ENCODE data around the gene MEP1A. TPM values are rescaled to one million over a fixed set of nuclear protein-coding genes. Genes with fewer than 3 reads are reported as not detected.

The MEP1A gene
- total RNA-seq, 3 donors from 2014 or later (not counting 1 experiment from before 2014, with no cell fraction given): not detected

DNA sequence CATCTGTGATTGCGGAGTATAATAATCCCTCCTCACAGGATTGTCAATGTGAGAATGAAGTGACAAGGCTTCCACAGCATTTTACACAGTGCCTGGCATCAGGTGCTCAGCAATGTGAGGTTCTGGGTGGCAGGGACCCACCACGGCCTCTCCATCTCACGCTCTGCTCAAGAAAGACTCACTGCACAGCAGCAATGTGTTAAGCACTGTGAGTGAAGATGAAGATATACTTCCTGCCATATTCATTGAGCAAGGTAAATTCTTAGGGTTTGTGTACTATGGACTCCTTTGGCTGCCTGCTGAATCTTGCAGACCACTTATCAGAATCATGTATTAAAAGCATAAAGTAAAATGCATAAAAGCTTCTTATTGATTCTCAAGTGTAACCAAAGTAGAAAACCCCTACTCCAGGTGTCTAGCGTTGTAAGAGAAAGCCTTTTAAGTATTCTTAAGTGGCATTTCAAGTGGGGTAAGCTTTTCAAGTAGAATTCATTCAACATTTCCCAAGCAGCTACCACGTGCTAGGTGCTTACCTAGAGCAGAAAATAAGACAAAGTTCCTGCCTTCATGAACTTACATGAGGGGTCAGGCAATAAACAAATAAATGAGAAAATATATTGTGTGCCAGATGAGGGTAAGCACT is 17.0 kb upstream of the MEP1A start:
- Histone ChIP-seq H3K4me1 (ENCODE audit: control insufficient read depth, insufficient read depth, low read length) (peaks cover 4% of the 10 kb centered on the region), H3K36me3 (ENCODE audit: control insufficient read depth, insufficient read depth, low read length) (no peaks in the 10 kb centered on the region), H3K27ac (ENCODE audit: low read length) (no peak overlapping the region), H3K4me3 (ENCODE audit: low read length) (no peak overlapping the region), H3K9me3 (ENCODE audit: control insufficient read depth, insufficient read depth, low read length) (no peaks in the 10 kb centered on the region), H3K27me3 (ENCODE audit: control insufficient read depth, insufficient read depth, low read length) (no peaks in the 10 kb centered on the region)
- intact Hi-C loops (cut with micrococcal nuclease): no loop called here
- H3K27me3 Mint-ChIP-seq (ENCODE audit: low read depth in 2 of 2): no peaks in the 10 kb centered on the region
- no peak for ATAC-seq
- no peak for DNase-seq
- 84% methylated on average over 4 of the region's 5 CpGs for WGBS (ENCODE audit: insufficient coverage)
- H3K36me3 Mint-ChIP-seq: no peaks in the 10 kb centered on the region
- H3K27ac Mint-ChIP-seq: no peak overlapping the region
- H3K4me3 Mint-ChIP-seq: no peak overlapping the region
- no peaks in the 10 kb centered on the region for H3K4me1 Mint-ChIP-seq
- no peaks in the 10 kb centered on the region for H3K9me3 Mint-ChIP-seq
- TF ChIP-seq, protein P1, sequence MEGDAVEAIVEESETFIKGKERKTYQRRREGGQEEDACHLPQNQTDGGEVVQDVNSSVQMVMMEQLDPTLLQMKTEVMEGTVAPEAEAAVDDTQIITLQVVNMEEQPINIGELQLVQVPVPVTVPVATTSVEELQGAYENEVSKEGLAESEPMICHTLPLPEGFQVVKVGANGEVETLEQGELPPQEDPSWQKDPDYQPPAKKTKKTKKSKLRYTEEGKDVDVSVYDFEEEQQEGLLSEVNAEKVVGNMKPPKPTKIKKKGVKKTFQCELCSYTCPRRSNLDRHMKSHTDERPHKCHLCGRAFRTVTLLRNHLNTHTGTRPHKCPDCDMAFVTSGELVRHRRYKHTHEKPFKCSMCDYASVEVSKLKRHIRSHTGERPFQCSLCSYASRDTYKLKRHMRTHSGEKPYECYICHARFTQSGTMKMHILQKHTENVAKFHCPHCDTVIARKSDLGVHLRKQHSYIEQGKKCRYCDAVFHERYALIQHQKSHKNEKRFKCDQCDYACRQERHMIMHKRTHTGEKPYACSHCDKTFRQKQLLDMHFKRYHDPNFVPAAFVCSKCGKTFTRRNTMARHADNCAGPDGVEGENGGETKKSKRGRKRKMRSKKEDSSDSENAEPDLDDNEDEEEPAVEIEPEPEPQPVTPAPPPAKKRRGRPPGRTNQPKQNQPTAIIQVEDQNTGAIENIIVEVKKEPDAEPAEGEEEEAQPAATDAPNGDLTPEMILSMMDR (IDR thresholded peaks at IDR 0.05): no peak

DNA sequence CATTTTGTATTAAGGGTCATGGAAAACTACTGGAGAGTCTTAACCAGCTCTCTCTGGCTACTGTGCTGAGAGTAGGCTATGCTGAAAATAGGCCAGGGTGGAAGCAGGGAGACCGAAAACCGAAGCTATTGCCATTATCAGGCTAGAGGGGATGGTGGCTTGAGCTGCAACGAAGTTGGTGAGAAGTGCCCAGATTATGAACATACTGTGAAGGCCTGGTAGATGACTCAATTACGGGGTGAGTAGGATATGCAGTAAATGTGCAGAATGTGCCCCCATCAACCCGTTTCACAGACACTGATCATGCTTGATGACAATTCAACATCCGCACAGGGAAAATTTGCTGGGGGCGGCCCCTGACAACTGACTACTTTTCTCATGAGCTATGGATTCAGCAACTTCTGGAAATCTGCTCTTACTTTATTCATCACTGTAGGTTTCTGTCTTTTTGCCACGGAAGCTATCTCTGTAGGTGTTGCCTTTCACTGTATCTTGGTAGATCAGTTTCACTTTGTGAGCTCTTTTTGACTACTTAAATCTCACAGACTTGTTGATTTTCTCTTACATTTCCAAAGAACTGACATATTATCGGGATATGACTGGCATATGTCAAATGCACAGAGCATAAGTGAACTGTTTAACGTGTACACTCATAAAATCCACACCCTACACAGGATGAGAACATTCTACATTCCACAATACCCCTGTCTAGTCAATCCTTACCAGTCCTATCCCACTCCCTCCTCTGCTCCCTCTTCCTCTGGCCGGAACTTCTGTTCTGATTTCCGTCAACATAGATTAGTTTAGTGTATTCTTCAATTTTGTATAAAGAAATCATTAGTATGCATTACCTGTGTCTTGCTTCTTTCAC is 15.5 kb upstream of the MEP1A start:
- Mint-ChIP-seq H3K27ac (no peak overlapping the region), H3K4me1 (no peaks in the 10 kb centered on the region), H3K36me3 (no peaks in the 10 kb centered on the region), H3K4me3 (no peak overlapping the region), H3K9me3 (no peaks in the 10 kb centered on the region), H3K27me3 (ENCODE audit: low read depth in 2 of 2) (no peaks in the 10 kb centered on the region)
- Histone ChIP-seq H3K4me1 (ENCODE audit: control insufficient read depth, insufficient read depth, low read length) (peaks cover 4% of the 10 kb centered on the region), H3K27me3 (ENCODE audit: control insufficient read depth, insufficient read depth, low read length) (no peaks in the 10 kb centered on the region), H3K27ac (ENCODE audit: low read length) (no peak overlapping the region), H3K9me3 (ENCODE audit: control insufficient read depth, insufficient read depth, low read length) (no peaks in the 10 kb centered on the region), H3K4me3 (ENCODE audit: low read length) (no peak overlapping the region), H3K36me3 (ENCODE audit: control insufficient read depth, insufficient read depth, low read length) (no peaks in the 10 kb centered on the region)
- DNase-seq (no peak), ATAC-seq (no peak)
- TF ChIP-seq, protein P1 (IDR thresholded peaks at IDR 0.05): no peak
- intact Hi-C loops (cut with micrococcal nuclease): no loop called here
- WGBS (ENCODE audit: insufficient coverage): 88% methylated on average over 10 of the region's 12 CpGs

DNA sequence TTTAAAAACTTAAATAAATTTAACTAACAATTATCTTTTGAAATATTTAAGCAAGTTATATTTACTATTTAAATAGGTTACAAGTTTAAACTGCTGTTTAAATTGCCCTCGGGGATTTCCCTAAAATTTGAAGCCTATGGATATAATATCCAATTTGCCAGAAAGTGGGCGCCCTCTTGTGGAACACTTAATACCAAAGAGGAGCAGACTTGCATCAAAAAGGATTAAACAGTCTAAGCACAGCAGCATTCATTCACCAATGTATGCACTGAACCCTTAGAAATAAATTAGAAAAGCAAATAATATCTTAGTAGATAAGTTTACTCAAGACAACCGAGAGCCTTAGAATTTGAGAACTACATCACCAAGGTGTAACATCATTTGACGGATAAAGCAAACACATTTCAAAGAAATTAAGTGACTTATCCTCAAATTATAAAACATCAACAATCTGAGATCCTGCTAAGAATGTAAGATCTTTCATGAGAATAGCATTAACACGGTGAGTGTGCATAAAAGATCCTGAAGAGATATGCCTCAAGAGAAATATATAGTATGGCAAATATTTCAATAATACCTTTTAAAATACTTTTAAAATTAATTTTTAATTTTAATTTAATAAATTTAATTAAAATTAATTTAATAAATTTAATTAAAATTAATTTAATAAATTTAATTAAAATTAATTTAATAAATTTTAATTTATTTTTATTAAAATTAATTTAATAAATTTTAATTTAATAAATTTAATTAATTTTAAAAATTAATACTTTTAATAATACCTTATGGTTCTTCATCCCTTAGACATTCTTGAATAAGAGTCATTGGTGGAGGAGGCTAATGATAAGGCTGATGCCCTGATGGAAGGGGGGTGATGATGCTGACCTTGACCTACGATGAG is 11.5 kb upstream of the MEP1A start:
- H3K9me3 Mint-ChIP-seq: no peaks in the 10 kb centered on the region
- Histone ChIP-seq H3K4me3 (ENCODE audit: low read length) (no peak overlapping the region), H3K36me3 (ENCODE audit: control insufficient read depth, insufficient read depth, low read length) (no peaks in the 10 kb centered on the region), H3K27ac (ENCODE audit: low read length) (no peak overlapping the region), H3K27me3 (ENCODE audit: control insufficient read depth, insufficient read depth, low read length) (no peaks in the 10 kb centered on the region), H3K9me3 (ENCODE audit: control insufficient read depth, insufficient read depth, low read length) (no peaks in the 10 kb centered on the region), H3K4me1 (ENCODE audit: control insufficient read depth, insufficient read depth, low read length) (no peaks in the 10 kb centered on the region)
- TF ChIP-seq, protein P1 (IDR thresholded peaks at IDR 0.05): no peak
- no peaks in the 10 kb centered on the region for H3K27me3 Mint-ChIP-seq (ENCODE audit: low read depth in 2 of 2)
- H3K4me1 Mint-ChIP-seq: no peaks in the 10 kb centered on the region
- 38% methylated on average over 5 of the region's 6 CpGs for WGBS (ENCODE audit: insufficient coverage)
- ATAC-seq (peak in 1 of 3 donors; percentile 50), DNase-seq (peak in 1 of 2 donors; percentile 16)
- intact Hi-C loops (cut with micrococcal nuclease): loop anchor here (5.0 kb wide), 1 partner anchor 564 kb away; no protein-coding TSS in a partner anchor
- no peak overlapping the region for H3K27ac Mint-ChIP-seq
- H3K36me3 Mint-ChIP-seq: no peaks in the 10 kb centered on the region
- no peak overlapping the region for H3K4me3 Mint-ChIP-seq
